Motor neuron (in vitro differentiated cells): Measurements from ENCODE around the gene PECR. TPM values are rescaled to one million over a fixed set of nuclear protein-coding genes. Genes with fewer than 3 reads are reported as not detected.

Source experiments
- ATAC-seq, 8 experiments: fragments of 200-7000 bp; cut with Tn5 transposase; replicated peaks in 6 of 8; 2 replicates each; pipeline ENCODE4 v1.8.0; 2021; ENCODE audit warnings: mild to moderate bottlenecking in 8 of 8, moderate library complexity in 8 of 8
- H3K27ac ChIP-seq, 2 donors: fragments of 250-450 bp; sonication (Bioruptor Pico); 2 replicates each; pipeline ENCODE4 v1.9.0; 2021; ENCODE audit warnings: antibody characterized with exemption in 2 of 2, mild to moderate bottlenecking in 2 of 2, moderate library complexity in 1 of 2
- H3K4me1 ChIP-seq, 2 donors: fragments of 250-450 bp; sonication (Bioruptor Pico); replicated peaks in 1 of 2; 2 replicates each; pipeline ENCODE4 v1.6.1; 2021; ENCODE audit warnings: antibody characterized with exemption in 2 of 2, mild to moderate bottlenecking in 2 of 2, moderate library complexity in 1 of 2
- H3K4me3 ChIP-seq, 5 donors: fragments of 250-450 bp; sonication (Bioruptor Pico); 2 replicates each; pipeline ENCODE4 v1.9.0; 2021; ENCODE audit warnings: antibody characterized with exemption in 5 of 5, mild to moderate bottlenecking in 5 of 5, moderate library complexity in 4 of 5
- WGBS, 10 experiments: fragments of 450-650 bp; shearing (Covaris generic); methylation state at CpG; one replicate each; pipeline ENCODE4 v1.0.0; 2022; 5-methylcytosine and 5-hydroxymethylcytosine counted together
- in situ Hi-C, 9 experiments: fragments of 400-800 bp; cut with MboI; loops; one replicate each; pipeline ENCODE4 v1.15.0; 2021; ENCODE audit warnings: low sequenced_read_pairs in 9 of 9, low pct_unique_long_range_greater_than_20kb in 2 of 9; ENCODE audit not compliant: unreplicated experiment in 9 of 9
- total RNA-seq, 8 experiments: library from RNA; unstranded; fragments of 300-600 nt; gene quantifications; 2 replicates each; pipeline versions ENCODE4 v1.2.3 to v1.2.4, GENCODE V29; 2022

Gene PECR
- 10 to 100 TPM in 5 of 8 experiments, 1 to 10 TPM in 3; 4.0 to 28.6 (median 16.6) TPM for total RNA-seq

DNA sequence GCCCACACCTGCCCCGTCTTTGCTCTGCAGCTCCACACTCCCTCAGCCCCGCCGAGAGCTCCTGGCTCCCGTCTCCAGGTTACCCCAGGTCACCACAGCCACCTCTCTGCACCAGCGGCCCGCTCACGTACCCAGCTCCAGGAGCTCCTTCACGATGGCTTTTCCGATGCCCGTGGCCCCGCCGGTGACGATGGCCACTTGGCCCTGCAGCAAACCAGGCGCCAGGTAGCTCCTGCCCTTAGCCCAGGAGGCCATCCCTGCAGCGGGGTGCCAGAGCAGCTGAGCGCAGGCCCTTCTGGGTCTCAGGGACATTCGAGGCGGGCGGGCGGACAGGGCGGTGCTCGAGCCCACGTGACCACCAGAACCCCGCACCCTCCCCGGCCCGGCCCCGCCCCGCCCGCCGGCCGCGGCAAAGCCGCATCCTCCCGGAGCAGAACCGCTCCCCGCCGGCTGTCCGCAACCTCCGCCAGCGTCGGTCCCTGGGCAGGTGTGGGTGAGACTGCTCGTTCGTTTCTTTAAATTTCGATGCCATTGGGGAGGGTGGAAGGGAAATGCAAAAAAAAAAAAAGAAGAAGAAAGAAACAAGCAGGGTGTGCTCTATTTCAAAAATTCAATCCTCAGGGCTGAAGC is at the start of gene PECR, which contains the start of gene TMEM169:
Gene PECR, minus strand, starts transcription at position 323 of the 630 bp plus-strand sequence. Its CDS starts 68 bp downstream, at position 255.
Gene TMEM169, plus strand, starts transcription at position 433 of the 630 bp plus-strand sequence. CDS start 14,045 bp downstream, outside the sequence.
- peaks cover 18 to 19% of the 10 kb centered on the region in 2 donors for H3K4me1 ChIP-seq
- in situ Hi-C loops = no loop called here
- peak within 1 kb of the TSS; percentile 57 to 83 (median 65) for H3K4me3 ChIP-seq
- 0 to 7% (median 0%) methylated on average over 1 to 10 of the region's 44 CpGs; no CpG with 5 or more reads in 3 of the 10 experiments for WGBS, 10 experiments
- peak within 1 kb of the TSS; percentile 88 to 91 for H3K27ac ChIP-seq
- ATAC-seq = peak; percentile 87 to 98 (median 91)

- WGBS, 10 experiments = 37 to 100% (median 90%) methylated on average over 1 to 6 of the region's 6 CpGs
- no peak overlapping the region for H3K4me3 ChIP-seq
- H3K4me1 ChIP-seq = no peaks in the 10 kb centered on the region
- H3K27ac ChIP-seq = no peak overlapping the region
- ATAC-seq = peak in 2 of 8 experiments; percentile 61 to 87
- in situ Hi-C loops = loop anchor here in 1 of 9 experiments (25.0 kb wide), 1 partner anchor 307 kb away; no protein-coding TSS in a partner anchor
These were observed 48.9 kb upstream of the PECR start for GRCh38 chr2:216130346-216130971.

DNA sequence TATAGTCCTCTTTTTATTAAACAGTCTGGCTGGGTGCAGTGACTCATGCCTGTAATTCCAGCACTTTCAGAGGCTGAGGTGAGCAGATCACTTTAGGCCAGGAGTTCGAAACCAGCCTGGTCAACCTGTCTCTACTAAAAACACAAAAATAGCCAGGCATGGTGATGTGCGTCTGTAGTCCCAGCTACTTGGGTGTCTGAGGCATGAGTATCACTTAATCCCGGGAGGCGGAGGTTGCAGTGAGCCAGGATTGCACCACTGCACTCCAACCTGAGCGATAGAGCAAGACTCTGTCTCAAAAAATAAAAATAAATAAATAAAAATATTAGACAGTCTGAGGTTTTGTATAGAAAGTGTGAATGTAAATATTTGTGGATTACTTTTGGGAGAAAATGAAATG is 45.3 kb upstream of the PECR start:
- H3K4me3 ChIP-seq = no peak overlapping the region
- no peak for ATAC-seq
- no peaks in the 10 kb centered on the region for H3K4me1 ChIP-seq
- WGBS, 10 experiments = 90 to 100% (median 98%) methylated on average over 1 to 5 of the region's 5 CpGs
- no peak overlapping the region for H3K27ac ChIP-seq
- in situ Hi-C loops = loop anchor here in 1 of 9 experiments (25.0 kb wide), 1 partner anchor 310 kb away; no protein-coding TSS in a partner anchor

DNA sequence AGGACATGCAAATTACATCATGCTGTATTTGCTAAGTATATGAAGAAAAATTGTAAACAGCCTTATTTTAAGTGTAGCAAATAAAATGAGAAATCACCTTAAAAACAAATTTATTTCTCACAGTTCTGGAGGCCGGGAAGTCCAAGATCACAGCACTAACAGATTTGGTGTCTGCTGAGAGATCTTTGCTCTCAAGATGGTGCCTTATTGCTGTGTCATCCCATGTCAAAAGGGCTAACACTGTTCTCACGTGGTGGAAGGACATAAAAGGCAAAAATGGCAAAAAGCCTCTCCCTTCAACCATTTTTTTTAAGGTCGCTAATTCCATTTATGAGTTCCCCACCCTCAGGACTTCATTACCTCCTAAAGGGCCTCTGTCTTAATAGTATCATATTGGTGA is 39.6 kb upstream of the PECR start:
- in situ Hi-C loops = no loop called here
- no peak for ATAC-seq
- 71 to 100% (median 92%) methylated on average over 1 to 3 of the region's 3 CpGs; no CpG with 5 or more reads in 1 of the 10 experiments for WGBS, 10 experiments
- H3K27ac ChIP-seq = no peak overlapping the region
- H3K4me3 ChIP-seq = no peak overlapping the region
- H3K4me1 ChIP-seq = peaks cover 8 to 15% of the 10 kb centered on the region in 2 donors

DNA sequence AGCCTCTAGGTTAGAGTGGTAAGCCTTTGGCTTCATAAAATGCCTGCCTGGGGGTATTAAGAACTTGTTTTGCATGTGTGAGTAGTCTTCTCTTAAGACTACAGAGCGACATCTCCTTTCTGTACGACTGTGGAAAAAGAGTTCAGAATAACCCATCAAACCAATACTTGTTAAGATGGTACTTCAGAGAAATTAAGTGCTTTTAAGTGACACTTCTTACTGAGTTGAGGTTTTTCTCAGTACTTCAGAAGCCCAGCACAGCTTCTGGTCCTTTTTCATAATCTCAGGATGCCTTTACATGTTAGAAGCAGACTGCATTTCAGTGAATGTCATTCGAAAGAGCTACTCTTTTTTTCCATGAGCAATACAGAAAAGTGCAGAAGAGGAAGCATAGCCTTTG is 38.4 kb upstream of the PECR start:
- Histone ChIP-seq H3K27ac (no peak overlapping the region), H3K4me3 (no peak overlapping the region), H3K4me1 (peaks cover 15 to 25% of the 10 kb centered on the region in 2 donors)
- in situ Hi-C loops = no loop called here
- ATAC-seq = peak in 1 of 8 experiments; percentile 20
- WGBS, 10 experiments = 50 to 100% (median 84%) methylated on average over 1 to 3 of the region's 3 CpGs; no CpG with 5 or more reads in 3 of the 10 experiments

GRCh38 chr2:216119146-216119545 is 37.5 kb upstream of the PECR start:
- in situ Hi-C loops = no loop called here
- no peak overlapping the region for H3K27ac ChIP-seq
- 0 to 100% (median 44%) methylated on average over 1 to 2 of the region's 2 CpGs; no CpG with 5 or more reads in 1 of the 10 experiments for WGBS, 10 experiments

GRCh38 chr2:216118474-216118873 is 36.9 kb upstream of the PECR start:
- Histone ChIP-seq H3K4me1 (peaks cover 20 to 30% of the 10 kb centered on the region in 2 donors), H3K27ac (no peak overlapping the region), H3K4me3 (no peak overlapping the region)
- 78 to 100% (median 91%) methylated on average over 1 of the region's 1 CpG; no CpG with 5 or more reads in 3 of the 10 experiments for WGBS, 10 experiments
- in situ Hi-C loops = no loop called here
- no peak for ATAC-seq

More at GRCh38 chr2:216119146-216119545, 37.5 kb upstream of the PECR start:
- peak in 6 of 8 experiments; percentile 5 to 56 (median 26) for ATAC-seq
- Histone ChIP-seq H3K4me1 (peaks cover 19 to 29% of the 10 kb centered on the region in 2 donors), H3K4me3 (no peak overlapping the region)

- ATAC-seq = no peak
- in situ Hi-C loops = no loop called here
- Histone ChIP-seq H3K4me3 (no peak overlapping the region), H3K4me1 (peaks cover 20 to 30% of the 10 kb centered on the region in 2 donors), H3K27ac (no peak overlapping the region)
- 17 to 100% (median 83%) methylated on average over 2 to 4 of the region's 4 CpGs for WGBS, 10 experiments
These were observed 36.1 kb upstream of the PECR start for GRCh38 chr2:216117561-216118340.

- in situ Hi-C loops = no loop called here
These were observed 34.8 kb upstream of the PECR start for GRCh38 chr2:216116418-216116817.

DNA sequence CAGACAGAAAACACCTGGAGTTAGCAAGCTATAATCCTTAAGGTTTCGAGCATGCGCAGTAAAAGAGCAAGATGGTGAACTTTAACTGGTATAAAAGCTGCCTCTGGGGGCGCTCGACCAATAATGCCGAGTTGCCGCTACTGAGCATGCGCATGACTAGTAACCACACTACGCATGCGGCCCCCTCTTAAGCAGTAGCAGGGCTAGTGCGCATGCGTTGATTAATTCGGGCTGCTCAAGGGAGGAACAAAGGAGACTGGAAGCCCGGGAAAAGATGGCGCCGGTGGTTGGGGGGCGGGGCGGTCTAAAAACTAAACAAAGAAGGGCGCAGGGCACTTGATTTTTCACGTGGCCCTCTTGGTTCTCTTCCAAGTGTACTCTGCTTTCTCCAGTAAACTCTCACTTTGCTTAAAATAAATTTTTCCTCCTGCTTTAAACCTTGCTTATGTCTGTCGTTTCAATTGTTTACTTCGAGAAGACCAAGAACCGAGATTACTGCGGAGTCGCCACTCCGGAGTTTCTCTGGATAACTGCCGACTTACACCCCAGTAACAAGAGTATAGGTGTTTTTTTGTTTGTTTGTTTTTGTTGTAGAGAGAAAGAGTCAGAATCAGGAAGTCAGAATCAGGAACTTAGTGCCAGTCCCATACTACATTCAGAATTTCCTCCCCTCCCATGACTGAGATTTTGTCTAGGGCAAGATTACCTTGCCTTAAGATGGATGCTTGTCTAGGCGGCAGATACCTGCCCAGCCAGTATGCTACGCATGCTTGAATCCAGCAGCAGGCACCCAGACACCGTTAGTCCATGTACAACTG is 33.3 kb upstream of the PECR start:
- 0 to 21% (median 6%) methylated on average over 2 to 27 of the region's 29 CpGs for WGBS, 10 experiments
- peak; percentile 64 to 96 (median 91) for ATAC-seq
- H3K4me3 ChIP-seq = peak overlapping the region; percentile 33 to 49 (median 45)
- in situ Hi-C loops = no loop called here
- H3K4me1 ChIP-seq = peaks cover 23 to 36% of the 10 kb centered on the region in 2 donors
- peak overlapping the region; percentile 93 to 94 for H3K27ac ChIP-seq

More at GRCh38 chr2:216116418-216116817, 34.8 kb upstream of the PECR start:
- H3K4me1 ChIP-seq = peaks cover 20 to 30% of the 10 kb centered on the region in 2 donors
- ATAC-seq = peak in 2 of 8 experiments; percentile 30 to 38
- WGBS, 10 experiments = 80 to 100% (median 100%) methylated on average over 1 of the region's 1 CpG; no CpG with 5 or more reads in 6 of the 10 experiments
- H3K4me3 ChIP-seq = no peak overlapping the region
- no peak overlapping the region for H3K27ac ChIP-seq

- Histone ChIP-seq H3K27ac (no peak overlapping the region), H3K4me3 (no peak overlapping the region), H3K4me1 (peaks cover 23 to 36% of the 10 kb centered on the region in 2 donors)
- WGBS, 10 experiments = 29 to 83% (median 44%) methylated on average over 1 to 4 of the region's 4 CpGs; no CpG with 5 or more reads in 4 of the 10 experiments
- ATAC-seq = peak in 5 of 8 experiments; percentile 34 to 49 (median 39)
- in situ Hi-C loops = no loop called here
These were observed 32.7 kb upstream of the PECR start for GRCh38 chr2:216114382-216114713.

DNA sequence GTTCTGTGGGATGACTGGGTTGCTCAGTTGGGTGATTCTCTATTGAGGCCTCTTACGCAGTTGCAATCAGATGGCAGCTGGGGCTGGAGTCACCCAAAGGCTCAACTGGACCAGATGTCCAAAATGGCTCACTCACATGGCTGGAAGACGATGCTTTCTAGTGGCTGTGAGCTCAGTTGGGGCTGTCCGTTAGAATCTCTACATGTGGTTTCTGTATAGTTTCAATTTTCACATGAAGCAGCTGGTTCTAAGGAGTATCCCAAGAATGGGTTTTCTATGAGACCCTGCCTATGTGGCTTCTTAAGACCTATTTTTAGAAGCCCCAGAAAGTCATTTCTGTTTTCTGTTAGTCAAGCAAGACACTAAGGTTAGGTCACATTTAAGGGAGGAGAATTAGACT is 32.0 kb upstream of the PECR start:
- no peak overlapping the region for H3K4me3 ChIP-seq
- no peak for ATAC-seq
- H3K4me1 ChIP-seq = peaks cover 23 to 33% of the 10 kb centered on the region in 2 donors
- 50 to 100% (median 90%) methylated on average over 1 to 3 of the region's 3 CpGs; no CpG with 5 or more reads in 3 of the 10 experiments for WGBS, 10 experiments
- in situ Hi-C loops = no loop called here
- H3K27ac ChIP-seq = no peak overlapping the region
